GM19324 (cell line): ENCODE data around the gene F5.

Source experiments
- ATAC-seq: cut with Tn5 transposase; IDR thresholded peaks from one replicate; pipeline ENCODE4 v1.9.1; 2021; ENCODE audit warnings: mild to moderate bottlenecking, moderate library complexity; ENCODE audit not compliant: unreplicated experiment, low FRiP score

The F5 gene

DNA sequence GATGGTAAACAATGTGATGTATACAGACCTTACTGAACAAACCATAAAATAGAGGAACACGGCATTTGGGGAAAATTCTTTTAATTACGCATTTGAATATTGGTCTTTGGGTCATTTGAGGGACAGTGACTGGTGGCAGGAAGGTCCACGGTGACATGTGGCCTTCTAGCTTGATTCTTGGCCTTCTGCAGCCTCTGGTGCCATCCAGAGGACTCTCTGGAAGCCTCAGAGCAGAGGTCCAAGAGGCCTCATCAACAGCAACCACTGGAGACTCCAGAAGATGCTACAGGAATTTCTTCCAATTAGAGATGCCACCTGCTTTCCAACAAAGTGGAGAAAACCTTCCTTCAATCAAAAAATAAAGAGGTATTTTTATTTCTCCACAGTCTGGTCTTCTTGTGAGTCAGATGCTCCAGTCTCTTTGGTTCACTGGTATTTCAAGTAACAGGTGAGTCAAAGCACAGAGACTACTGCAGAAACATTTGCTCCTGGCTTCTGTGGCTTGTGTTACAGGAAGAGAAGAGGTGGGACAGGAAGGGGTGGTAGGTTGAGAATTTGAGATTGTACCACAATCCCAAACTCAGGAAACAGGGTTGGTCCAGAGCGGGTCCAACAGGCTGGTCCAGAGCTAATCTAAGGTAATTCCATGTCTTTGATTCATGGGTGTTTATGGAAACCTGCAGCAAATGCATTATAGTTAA, 2.7 kb upstream of the F5 start:
- no peak for ATAC-seq

DNA sequence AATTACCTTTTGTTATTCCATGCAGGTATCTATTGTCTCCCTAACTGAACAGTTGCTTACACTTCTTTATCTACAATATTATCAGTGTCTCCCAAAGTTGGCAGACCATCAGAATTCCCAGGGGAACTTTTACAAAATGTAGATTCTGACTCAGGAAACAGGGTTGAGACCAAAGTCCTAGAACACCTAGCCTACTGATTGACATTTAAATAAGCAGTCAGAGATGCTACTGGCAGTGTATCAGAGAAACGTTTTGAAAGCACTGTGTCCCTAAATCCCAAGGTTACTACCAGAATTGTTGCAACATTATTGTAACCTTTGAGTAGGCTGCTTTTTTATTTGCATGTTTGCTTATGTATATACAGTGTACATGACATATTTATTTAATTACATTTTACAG, 1.8 kb upstream of the F5 start:
- ATAC-seq: no peak

DNA sequence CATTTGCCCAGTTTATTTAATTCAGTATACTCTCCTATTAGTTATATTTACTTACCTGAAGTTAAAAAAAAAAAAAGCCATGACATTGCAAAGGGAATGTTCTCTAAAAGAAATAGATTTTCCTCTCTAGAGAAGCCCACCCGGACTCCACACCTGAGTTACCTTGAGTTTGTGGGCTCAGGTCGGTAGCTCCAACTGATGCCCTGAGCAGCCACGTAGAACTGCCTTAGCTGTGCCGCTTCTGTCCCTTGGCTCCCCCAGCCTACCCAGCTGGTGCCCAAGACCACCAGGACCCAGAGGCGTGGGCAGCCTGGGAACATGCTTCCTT, 250 bp downstream of the F5 start:
- ATAC-seq: no peak

DNA sequence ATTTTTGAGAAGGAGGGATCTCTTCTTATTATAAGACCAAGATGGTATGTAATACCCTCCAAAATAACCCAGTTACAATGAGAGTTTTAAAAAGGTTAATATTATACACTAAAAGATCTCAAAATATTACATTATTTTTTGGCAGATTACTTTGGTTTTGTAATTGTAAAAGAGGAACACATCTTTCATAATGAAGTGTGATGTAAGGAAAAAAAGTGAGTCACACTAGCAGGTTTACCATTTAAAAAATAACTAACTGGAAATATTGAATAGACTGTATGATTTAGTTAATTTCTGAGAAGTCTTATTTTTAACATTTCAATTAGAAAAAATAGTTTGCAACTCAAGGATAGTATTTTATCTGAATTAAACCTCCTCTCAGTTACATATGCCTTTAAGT, 1.1 kb downstream of the F5 start:
- no peak for ATAC-seq

DNA sequence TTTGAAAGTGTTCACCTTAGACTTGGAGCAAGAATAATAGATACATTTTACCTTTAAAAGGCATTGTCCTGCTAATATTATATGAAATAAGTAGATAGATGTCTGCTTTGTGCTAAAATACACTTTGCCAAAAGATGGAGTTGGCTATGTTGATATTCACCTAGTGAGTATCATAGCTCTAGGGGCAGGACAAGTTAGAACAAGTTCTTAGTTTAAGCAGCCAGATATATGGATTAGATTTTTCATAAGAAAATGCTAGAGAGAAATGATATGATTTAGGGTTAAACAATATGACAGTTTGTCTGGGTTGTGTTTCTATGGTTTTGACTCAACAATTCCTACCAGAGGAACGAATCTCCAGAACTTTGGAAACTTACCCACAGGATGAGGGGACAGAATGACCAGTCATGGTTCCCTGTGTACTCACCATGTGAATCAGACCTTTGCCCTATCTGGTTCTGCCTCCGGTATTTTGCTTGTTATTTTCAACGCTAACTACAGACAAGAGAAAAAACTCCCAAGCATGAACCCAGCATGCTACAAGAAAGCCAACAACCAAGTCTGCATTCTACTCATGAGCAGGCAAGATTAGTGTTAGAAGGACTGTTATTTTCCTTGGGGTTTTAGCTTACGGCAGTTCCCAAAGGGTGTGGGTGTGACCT, 1.7 kb downstream of the F5 start:
- no peak for ATAC-seq

DNA sequence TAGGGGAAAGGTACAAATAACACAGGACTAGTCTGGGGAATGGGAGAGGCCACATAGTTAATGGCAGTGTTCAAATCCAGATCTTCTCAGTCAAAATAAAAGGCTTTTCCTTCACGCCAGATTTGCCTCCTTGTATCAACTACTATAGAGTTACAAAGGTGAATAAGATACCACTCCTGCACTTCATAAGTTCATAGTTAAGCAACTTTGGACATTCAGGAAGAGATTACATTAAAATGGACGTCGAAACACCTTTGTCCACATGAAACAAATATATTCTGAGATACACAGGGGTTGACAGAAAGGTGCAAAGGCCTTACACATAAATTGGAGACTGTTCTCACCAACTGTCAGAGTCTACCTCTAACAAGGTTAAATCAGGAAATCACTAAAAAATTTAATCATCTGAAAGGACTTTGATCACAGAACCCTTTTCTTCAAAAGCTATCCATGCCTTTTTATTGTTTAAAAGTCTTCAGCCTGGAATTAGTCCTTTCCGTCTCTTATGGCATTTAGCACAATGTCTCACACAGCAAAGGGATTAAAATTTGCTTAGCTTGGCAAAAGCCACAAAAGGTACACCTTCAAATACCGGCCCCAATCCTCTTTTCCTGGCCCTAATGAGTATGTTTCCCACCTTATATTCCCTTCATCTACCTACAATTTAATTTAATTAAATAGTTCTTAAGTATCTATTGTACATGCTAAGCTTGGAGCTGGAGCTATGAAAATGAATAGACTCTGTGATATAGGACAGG, 8.1 kb downstream of the F5 start:
- no peak for ATAC-seq

DNA sequence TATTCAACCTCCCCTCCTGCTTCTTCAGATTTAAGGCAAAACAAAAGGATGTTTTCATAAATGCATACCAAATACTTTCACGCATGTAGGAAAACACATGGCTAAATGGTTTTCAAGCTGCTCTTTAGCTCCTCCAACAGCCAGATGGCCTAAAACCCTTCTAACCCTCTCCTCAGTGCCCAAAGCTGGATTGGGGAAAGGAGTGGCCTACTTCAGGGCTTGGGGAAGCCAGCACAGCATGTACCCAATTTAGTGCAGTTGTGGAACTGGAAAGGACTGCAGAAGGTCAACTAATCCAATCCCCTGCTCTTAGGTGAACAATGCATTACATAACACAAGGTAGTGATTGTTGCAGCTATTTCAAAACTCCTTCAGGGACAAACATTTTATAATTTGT, 9.3 kb downstream of the F5 start:
- ATAC-seq: no peak

DNA sequence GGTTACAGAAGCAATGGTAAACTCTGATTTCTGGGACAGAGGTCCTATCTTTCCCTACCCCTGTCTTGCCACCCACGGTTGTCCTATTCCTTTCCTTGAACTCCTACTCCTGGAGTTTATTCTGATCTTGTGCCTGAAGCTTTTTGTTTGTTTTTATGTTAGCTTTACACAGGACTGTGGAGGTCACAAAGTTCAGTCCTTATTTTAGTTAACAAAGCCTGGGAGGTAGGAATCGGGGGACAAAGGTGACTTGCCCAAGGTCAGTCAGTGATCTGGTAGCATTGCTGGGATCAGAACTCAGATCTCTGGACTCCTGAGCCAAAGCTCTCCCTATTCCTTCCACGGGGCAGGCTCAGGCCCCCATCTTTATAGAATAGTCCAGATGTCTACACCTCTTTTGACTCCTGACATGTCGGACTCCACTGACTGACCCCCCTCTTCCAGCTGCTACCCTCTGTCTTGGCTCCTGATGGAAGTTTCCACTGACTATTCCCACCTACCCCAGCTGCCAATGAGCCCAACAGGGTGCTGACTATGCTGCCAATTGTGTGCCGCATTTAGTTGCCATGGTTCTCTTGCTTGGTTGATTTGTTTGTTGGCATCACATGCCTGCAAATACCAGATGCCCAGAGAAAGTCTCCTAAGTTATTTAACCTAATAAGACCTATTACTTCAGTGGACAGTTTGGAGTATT, 9.9 kb downstream of the F5 start:
- no peak for ATAC-seq

DNA sequence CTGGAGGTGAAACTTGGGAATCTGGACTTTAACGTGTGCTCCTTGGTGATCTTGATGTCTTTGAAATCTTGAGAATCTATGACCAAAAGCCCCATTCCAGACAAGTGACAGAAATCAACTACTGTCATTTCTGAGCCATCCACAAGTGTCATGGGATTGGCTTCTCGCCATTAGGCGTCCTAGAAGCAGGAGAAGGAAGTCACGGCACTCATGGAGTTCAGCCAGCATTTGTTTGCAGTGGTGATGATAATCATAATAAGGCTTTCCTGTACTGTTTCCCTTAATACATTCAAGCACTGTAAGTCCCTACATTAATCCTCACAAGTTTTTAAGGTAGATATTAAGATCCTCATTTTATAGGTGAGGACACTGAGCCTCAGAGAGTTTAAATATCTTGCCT, 11.9 kb downstream of the F5 start:
- no peak for ATAC-seq

DNA sequence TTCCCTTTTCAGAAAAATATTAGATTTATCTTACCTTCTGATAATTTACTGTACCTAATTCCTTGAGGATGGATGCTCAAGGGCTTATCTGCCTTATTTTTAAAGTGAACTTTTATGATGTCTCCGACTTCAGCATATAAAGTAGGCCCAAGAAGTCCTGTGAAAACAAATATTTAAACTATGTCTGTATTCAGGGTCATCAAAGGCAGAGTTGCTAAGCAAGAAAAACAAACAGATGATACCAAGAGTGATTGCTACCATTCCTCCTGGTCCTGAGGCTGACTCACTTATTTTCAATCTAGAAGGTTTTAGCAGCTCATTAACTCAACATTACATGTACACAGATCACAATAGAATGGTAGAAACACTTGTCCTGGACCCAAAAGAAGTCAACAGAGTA, 14.1 kb downstream of the F5 start:
- ATAC-seq: no peak

DNA sequence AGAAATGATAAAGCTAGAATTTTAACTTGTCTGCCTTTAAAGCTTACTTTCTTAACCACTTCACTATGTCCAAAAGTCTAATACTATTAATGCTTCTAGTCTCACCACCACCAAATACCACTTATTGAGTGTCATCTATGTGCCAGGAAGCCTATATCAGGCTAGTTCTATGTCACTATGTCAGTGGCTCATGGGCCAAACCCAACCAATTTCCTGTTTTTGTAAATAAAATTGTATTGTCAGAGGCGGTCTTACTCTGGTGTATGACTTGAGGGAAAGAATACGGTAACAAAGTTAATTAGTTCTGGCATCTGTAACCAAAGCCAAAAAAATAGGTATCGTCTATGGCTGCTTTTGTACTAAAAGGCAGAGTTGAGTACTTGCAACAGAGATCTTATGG, 14.8 kb downstream of the F5 start:
- ATAC-seq: no peak

DNA sequence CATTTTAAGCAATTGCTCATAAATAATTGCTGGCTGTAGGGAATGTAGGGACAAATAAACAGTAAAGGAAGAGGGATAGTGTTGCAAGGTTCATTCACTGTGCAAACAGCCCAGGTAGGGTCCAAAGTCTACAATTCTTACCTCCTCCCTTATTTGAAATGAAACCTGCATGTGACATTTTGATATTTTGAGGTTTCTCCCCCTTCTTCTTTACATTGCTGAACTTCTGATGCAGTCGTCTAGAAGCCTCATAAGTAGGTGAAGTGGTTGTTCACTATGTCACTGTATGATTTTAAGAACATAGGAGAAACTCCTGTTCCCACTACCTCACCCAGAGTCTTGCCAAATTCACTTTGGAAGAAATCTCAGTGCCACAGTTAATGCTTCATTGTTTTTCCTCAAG, 16.1 kb downstream of the F5 start:
- no peak for ATAC-seq

DNA sequence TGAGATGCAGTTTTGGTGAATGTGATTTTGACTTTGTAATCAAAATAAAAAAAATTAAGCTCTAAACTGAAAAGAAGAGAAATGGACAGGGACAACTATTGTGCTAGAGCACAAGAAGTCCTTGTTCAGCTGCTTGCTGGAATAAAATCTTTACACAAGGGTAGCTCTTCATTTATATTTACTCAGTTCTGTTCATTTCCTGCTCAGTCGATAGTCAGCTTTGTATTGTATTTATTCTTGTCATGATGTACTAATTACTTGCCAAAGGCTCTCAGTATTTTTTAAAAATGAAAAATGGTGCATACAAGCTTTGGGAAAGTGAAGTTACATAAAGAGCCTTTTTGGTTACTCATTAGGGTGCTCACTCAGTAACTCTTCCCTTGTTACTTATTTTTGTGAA, 17.8 kb downstream of the F5 start:
- no peak for ATAC-seq

DNA sequence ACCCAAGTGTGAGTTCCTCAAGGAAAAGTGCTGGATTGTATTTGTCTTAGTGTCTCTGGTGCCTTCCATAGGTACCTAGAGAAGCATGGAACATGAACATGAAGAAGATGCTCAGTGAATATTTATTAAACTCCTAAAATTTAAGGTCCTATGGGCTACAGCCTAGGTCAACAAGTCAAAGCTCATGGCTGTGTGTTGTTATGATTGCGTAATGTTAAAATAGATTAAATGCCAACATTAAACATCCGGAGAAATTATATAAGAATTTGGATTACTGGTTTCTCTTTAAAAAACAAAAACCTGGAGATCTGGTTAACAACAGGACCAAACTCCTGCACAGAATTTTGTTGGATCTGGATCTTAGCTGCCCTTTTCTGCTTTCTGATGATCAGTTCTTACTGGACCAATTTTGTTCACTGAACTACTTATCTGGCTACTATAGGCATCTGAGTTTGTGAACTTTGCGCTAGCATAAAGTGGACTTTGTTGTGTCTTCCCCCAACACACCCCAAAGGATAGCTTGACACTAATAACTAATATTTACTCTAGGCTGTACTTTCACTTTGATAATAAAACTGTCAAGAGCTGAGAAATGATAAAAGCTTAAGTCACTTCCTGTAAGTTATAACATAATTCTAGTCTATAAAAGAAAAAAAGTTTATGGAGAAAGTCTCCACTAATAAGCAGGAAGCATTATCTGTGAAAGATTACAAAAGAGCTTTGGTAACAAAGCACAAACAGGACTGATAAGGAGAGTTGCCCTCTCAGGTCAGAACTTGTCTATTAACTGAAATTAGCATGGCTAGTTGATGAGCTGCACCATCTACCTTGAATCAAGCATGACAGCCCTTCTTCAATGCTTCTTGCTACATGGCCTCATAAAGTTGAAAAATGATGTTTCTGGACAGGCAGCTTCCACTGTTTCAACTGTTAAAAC, 20.7 kb downstream of the F5 start:
- ATAC-seq: no peak

DNA sequence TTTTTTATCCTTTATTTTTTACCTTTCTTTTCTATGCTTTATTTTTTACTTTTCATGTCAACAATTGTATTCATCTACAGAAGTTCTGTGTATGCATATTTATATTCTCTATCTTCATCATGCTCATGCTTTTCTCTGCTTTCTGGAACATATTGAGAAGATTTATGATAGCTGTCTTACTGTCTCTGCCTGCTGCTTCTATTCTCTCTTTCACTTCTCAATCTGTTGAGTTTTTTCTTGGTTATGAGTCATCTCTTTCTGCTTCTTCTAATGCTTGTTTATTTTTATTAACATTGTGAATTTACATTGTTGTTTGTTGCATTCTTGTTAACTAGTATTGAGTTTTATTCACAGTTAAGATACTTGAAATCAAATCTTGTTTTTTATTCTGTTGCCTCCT, 22.6 kb downstream of the F5 start:
- ATAC-seq: no peak

DNA sequence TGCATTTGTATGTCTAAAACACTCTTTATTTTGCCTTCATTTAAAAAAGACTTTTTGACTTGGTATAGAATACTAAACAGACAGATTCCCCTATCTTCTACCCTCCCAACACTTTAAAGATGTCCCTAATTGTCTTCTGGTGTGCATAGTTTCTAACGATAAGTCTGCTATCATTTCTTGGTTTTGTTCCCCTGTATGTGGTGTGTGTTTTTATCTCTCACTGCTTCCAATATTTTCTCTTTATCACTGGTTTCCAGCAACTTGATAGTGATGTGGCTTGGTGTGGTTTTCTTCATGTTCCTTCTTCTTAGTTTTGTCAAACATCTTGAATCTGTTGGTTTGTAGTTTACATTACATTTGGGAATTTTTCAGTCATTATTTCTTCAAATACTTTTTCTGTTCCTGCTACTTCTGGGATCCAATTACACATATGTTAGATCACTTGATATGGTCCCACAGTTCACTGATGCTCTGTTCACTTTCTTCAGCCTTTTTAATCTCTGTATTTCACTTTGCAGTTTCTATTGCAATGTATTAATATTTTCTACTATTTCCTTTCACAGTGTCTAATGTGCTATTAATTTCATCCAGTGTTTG, 23.2 kb downstream of the F5 start:
- no peak for ATAC-seq

DNA sequence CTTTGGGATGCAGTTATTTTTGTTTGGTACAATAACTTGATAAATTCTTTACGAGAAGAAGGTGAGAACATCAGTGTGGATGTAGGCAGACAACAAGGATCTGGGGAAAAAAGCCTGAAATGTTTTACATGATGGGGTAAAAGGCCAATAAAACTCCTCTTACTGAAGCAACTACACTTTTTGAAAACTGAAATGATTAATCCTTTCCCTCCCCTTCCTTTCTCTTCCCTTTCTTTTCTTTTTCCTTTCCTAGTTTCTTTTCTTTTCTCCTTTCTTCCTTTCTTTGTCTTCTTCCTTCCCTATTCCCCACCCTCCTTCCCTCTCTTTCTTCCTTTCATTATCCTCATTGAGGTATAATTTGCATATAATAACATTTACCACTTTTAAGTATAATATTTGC, 24.6 kb downstream of the F5 start:
- ATAC-seq: no peak

DNA sequence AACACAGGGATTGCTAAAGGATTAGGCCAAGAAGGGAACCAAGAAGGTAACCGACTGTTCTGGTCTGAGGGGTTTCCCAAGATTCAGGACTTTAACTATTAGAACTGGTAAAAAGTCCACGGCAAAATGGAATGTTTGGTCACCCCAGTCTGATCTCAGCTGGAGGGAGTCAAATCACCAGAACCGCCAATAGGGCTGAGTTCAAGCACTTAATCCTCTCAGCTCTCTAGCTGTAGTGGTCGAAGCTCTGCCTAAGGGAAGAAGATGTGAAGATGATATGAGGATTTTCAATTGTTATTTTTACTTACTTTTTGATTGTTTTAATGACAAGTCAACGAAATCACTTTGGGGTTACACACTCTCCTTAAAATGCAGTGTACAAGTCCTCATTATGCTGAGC, 29.1 kb downstream of the F5 start:
- no peak for ATAC-seq

DNA sequence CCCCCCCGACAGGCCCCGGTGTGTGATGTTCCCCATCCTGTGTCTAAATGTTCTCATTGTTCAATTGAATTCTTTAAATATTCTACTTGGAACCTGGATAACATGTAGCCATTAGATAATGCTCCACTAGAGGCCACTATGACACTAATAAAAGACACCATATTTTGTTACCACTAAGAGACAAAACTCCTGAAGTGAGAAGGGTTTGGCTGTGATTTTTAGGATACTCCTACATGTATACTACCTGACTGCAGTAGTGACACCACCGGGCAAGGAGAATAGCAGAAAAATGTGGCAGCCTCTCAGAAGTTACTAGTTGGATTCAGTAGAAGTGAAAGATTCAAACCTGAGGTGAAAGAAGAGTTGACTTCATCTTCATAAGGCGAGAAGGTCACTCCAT, 36.0 kb downstream of the F5 start:
- no peak for ATAC-seq

DNA sequence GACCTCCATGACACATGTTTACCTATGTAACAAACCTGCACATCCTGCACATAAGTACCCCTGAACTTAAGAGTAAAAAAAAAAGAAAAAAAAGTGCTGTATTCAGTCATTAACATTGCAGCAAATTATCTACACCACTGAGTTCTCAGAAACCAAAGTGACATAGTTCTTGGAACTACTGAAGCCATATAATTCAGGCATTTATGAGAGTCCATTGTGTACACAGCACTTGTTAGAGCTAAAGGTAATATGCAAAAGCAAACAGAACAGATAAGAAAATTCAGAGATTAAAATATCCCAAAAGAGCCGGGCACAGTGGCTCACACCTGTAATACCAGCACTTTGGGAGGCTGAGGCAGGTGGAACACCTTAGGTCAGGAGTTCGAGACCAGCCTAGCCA, 38.0 kb downstream of the F5 start:
- ATAC-seq: no peak
